Lower lobe of right lung (tissue), 2 donors: Measurements from ENCODE around the gene VWA3B. TPM values are rescaled to one million over a fixed set of nuclear protein-coding genes. Genes with fewer than 3 reads are reported as not detected.

Source experiments
- ATAC-seq, 2 donors: fragments of 200-7000 bp; cut with Tn5 transposase; one replicate each; pipeline ENCODE4 v1.9.1; 2020 to 2022; ENCODE audit warnings: mild to moderate bottlenecking in 2 of 2, moderate library complexity in 2 of 2
- DNase-seq: peaks from one replicate; pipeline ENCODE4 v3.0.0-alpha.2; 2020
- H3K27ac ChIP-seq: fragments of 200-600 bp; one replicate; pipeline ENCODE4 v1.8.0; 2022
- H3K27me3 ChIP-seq: fragments of 200-600 bp; one replicate; pipeline ENCODE4 v1.8.0; 2022; ENCODE audit warnings: low read depth
- H3K36me3 ChIP-seq: fragments of 200-600 bp; one replicate; pipeline ENCODE4 v1.8.0; 2022; ENCODE audit warnings: mild to moderate bottlenecking
- H3K4me1 ChIP-seq: fragments of 200-600 bp; one replicate; pipeline ENCODE4 v1.8.0; 2022
- H3K4me3 ChIP-seq: fragments of 200-600 bp; one replicate; pipeline ENCODE4 v1.8.0; 2022; ENCODE audit warnings: mild to moderate bottlenecking
- H3K9me3 ChIP-seq: fragments of 200-600 bp; one replicate; pipeline ENCODE4 v1.8.0; 2022
- CTCF ChIP-seq: fragments of 200-600 bp; IDR thresholded peaks from one replicate; pipeline ENCODE4 v1.8.0; 2022; ENCODE audit warnings: antibody characterized with exemption, mild to moderate bottlenecking
- intact Hi-C: fragments of 100-400 bp; cut with DNase I; formaldehyde crosslinking; loops from one replicate; pipeline ENCODE4 v1.11.0; 2022
- total RNA-seq: library from RNA; stranded (reverse); fragmentation: NEBNext Ultra II Directional; extraction: Animal tissue kit (Norgen Biotek cat#: 25700); gene quantifications from one replicate; pipeline ENCODE4 v1.2.1, GENCODE V29; 2021
- donor health status: DM: no; HTN: yes; CAD: no; lungs with severe emphysema.

The VWA3B gene
- total RNA-seq, 1 donor from 2014 or later: 7.9 TPM

GRCh38 chr2:98343285-98343684, 256.3 kb downstream of the VWA3B start:
- TF ChIP-seq CTCF: no peak
- intact Hi-C loops: no loop called here

DNA sequence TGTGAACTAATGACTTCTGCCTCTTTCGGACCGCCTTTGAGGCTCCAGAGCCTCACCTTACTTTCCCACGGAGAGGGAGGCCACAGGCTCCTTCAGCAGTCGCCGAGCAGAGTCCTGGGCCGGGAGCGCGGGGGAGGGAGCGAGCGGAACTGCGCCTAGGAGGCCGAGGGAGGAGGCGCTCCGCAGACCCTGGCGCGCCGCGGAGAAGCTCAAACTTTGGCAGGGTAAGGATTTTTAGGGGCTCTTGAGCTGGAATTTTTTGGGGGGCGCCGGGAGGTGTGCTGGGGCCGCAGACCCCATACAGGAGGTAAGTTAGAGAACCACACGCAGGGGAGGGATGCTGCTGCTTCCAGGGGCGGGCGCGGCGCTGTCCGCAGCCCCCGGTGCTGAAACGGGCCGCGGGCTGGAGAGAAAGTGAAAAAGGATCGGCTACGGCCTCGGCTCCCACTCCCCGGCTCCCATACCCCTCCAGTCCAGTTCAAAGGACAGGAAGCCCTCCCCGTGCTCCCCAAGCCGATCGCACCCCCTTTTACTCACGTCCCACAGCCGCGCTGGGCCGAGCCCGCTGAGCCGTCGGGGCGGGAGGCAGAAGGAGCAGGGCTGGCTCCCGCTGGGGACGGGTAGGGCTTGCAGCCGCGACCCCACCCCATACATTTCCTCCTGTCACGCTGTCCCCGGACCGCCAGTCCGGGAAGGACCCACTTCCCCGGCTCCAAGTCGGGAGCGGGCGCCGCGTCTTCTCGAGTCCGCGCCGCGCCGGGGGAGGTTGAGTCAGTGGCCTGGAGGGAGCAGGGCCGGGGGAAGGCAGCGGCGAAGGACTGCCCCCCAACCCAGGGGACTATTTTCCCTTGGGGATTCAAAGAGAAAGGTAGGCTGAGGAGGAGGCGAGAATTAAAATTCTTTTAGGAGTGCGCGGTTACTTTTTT, 259.6 kb downstream of the VWA3B start, which contains the start of gene CNGA3:
Gene CNGA3, plus strand, starts transcription at position 146 of the 926 bp plus-strand sequence. CDS start 23,520 bp downstream, outside the sequence.
- Histone ChIP-seq H3K27ac (no peak within 1 kb of the TSS), H3K27me3 (peaks cover 67% of the 10 kb centered on the region), H3K36me3 (no peaks in the 10 kb centered on the region), H3K4me1 (peaks cover 9% of the 10 kb centered on the region), H3K4me3 (peak within 1 kb of the TSS; percentile 17), H3K9me3 (no peaks in the 10 kb centered on the region)
- intact Hi-C loops: no loop called here
- no peak for DNase-seq
- ATAC-seq: peak; percentile 41 to 52
- no peak for TF ChIP-seq CTCF

More at GRCh38 chr2:98343285-98343684, 256.3 kb downstream of the VWA3B start:
- no peak overlapping the region for H3K27ac ChIP-seq
- no peak overlapping the region for H3K4me3 ChIP-seq
- H3K4me1 ChIP-seq: peaks cover 9% of the 10 kb centered on the region
- ATAC-seq (no peak), DNase-seq (no peak)
- peaks cover 46% of the 10 kb centered on the region for H3K27me3 ChIP-seq
- no peaks in the 10 kb centered on the region for H3K36me3 ChIP-seq
- no peaks in the 10 kb centered on the region for H3K9me3 ChIP-seq

DNA sequence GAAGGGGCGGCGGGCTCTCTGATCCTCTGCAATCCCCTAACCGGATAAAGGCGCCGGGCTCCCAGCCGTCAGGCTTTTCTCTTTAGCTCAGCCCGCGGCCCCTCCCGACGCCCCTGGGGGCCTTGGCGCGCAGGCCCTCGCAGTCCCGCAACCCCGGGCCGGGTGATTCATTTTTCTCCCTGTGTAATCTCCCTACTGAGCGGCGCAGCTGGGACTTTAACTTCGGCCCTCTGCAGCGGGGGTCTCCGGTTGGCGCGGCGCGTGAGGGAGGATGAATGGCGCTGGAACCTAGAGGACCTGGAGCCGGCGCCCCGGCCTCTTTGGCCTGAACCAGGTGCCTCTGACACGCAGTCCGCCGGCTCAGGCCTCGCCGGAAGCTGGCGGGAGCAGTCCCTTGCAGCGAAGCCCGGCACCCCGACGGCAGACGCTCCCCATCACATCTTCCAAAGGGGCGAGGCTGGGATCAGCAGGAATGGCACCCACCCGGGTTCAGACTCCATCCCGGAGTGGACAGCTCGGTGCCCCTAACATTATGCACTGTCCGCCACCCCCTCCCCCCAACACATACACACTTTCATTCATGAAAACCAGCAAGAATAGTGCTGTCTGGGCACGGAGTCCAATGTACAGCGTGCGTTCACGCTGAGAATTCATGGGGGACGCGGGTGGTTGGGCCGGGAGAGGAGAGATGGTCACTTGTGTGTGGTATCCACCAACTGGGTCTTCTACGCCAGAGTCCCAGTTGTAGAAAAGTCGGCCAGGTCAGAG, 260.5 kb downstream of the VWA3B start:
- no peak for TF ChIP-seq CTCF
- Histone ChIP-seq H3K27ac (no peak overlapping the region), H3K4me1 (peaks cover 9% of the 10 kb centered on the region), H3K9me3 (no peaks in the 10 kb centered on the region), H3K27me3 (peaks cover 64% of the 10 kb centered on the region), H3K4me3 (no peak overlapping the region), H3K36me3 (no peaks in the 10 kb centered on the region)
- intact Hi-C loops: no loop called here
- DNase-seq (no peak), ATAC-seq (no peak)

DNA sequence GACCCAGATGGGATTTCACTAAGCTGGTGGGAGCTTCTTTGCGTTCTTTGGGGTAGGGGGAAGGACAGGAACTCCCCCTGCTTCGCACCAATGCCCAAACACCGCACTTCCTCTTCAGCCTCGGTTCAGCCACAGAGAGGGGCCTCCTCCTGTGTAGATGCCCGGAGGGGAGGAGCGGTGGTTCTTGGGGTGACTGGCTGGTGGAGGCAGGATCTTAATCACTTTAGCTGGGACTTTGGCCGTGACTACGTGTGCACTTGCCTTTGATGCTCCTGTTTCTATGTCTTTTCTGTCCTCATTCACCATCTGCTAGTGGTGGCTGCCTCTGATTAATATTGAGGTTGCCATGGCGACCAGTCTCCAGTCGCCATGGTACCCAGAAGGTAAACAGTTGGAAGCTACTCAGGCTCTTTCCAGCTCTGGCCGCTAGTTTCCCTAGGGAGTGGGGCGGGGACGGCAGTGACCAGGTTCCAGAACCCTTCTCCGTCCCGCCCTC, 261.1 kb downstream of the VWA3B start:
- intact Hi-C loops: no loop called here
- no peaks in the 10 kb centered on the region for H3K9me3 ChIP-seq
- H3K27ac ChIP-seq: no peak overlapping the region
- DNase-seq (no peak), ATAC-seq (no peak)
- no peaks in the 10 kb centered on the region for H3K36me3 ChIP-seq
- peaks cover 59% of the 10 kb centered on the region for H3K27me3 ChIP-seq
- peaks cover 9% of the 10 kb centered on the region for H3K4me1 ChIP-seq
- TF ChIP-seq CTCF: no peak
- H3K4me3 ChIP-seq: no peak overlapping the region

DNA sequence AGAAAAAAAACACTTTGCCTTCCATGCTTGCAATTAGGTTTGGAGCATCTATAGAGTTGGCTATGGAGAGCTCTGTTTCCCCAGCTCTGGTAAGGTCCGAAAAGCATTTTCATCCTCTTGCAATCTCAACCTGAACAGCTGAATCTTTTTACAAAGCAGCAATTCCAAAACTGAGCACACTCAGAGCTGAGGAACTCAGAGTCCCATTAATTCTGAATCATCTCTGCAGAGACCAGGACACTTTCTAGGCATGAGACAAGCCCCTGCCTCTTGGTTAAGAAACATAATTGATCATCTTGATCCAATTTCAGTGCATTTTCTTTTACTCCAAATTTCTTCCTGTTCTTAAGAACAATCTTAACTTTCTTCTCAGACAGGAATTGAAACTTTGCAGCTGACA, 263.4 kb downstream of the VWA3B start:
- DNase-seq: no peak
- Histone ChIP-seq H3K9me3 (no peaks in the 10 kb centered on the region), H3K27me3 (peaks cover 50% of the 10 kb centered on the region), H3K4me3 (no peak overlapping the region), H3K27ac (no peak overlapping the region), H3K4me1 (peaks cover 9% of the 10 kb centered on the region), H3K36me3 (no peaks in the 10 kb centered on the region)
- intact Hi-C loops: no loop called here
- TF ChIP-seq CTCF: no peak
- ATAC-seq: no peak
